TTC549 (cell line): ENCODE results near the gene AFF2.

Source experiments
- FAIRE-seq: peaks from 2 replicates; lab custom pipeline; 2012; peaks lifted over from hg19 to GRCh38; lab: Jason Lieb, UNC

Gene AFF2

GRCh38 chrX:148930206-148930729 is 429.9 kb downstream of the AFF2 start:
- no peak for FAIRE-seq

- no peak for FAIRE-seq
Measured at GRCh38 chrX:148933881-148934280, 433.5 kb downstream of the AFF2 start.

- no peak for FAIRE-seq
Measured at GRCh38 chrX:148938348-148938747, 437.9 kb downstream of the AFF2 start.

- no peak for FAIRE-seq
Measured at GRCh38 chrX:148940411-148940996, 440.1 kb downstream of the AFF2 start.

- no peak for FAIRE-seq
Measured at GRCh38 chrX:148942754-148943153, 442.3 kb downstream of the AFF2 start.

GRCh38 chrX:148947399-148947975 is 447.1 kb downstream of the AFF2 start:
- no peak for FAIRE-seq

- no peak for FAIRE-seq
Measured at GRCh38 chrX:148956352-148956751, 455.9 kb downstream of the AFF2 start.

GRCh38 chrX:148958901-148959300 is 458.5 kb downstream of the AFF2 start:
- no peak for FAIRE-seq

- FAIRE-seq: no peak
Measured at GRCh38 chrX:148960060-148960459, 459.6 kb downstream of the AFF2 start.

GRCh38 chrX:148961985-148962384 is 461.6 kb downstream of the AFF2 start:
- FAIRE-seq: no peak

GRCh38 chrX:148976571-148977400 is 476.4 kb downstream of the AFF2 start:
- no peak for FAIRE-seq

- no peak for FAIRE-seq
Measured at GRCh38 chrX:148979786-148980185, 479.4 kb downstream of the AFF2 start.

GRCh38 chrX:148984238-148984637 is 483.8 kb downstream of the AFF2 start:
- FAIRE-seq: no peak

GRCh38 chrX:148991502-148991901 is 491.1 kb downstream of the AFF2 start:
- no peak for FAIRE-seq

GRCh38 chrX:148995661-148996060 is 495.2 kb downstream of the AFF2 start:
- FAIRE-seq: no peak

GRCh38 chrX:149002320-149002719 is 501.9 kb downstream of the AFF2 start:
- no peak for FAIRE-seq

- FAIRE-seq: no peak
Measured at GRCh38 chrX:149003863-149004660, 503.6 kb downstream of the AFF2 start.

GRCh38 chrX:149004936-149005335 is 504.5 kb downstream of the AFF2 start:
- FAIRE-seq: no peak

- FAIRE-seq: no peak
Measured at GRCh38 chrX:149006235-149006634, 505.8 kb downstream of the AFF2 start.

- no peak for FAIRE-seq
Measured at GRCh38 chrX:149007423-149007822, 507.0 kb downstream of the AFF2 start.

GRCh38 chrX:149010013-149010852 is 509.8 kb downstream of the AFF2 start:
- FAIRE-seq: no peak

- no peak for FAIRE-seq
Measured at GRCh38 chrX:149010853-149011224, 510.4 kb downstream of the AFF2 start.
